Panc1 (cell line): ENCODE measurements around the gene CYTH4.

Experiments
- CTCF ChIP-seq: fragments of 450-650 bp; IDR thresholded peaks from 2 replicates; pipeline ENCODE4 v1.5.1; 2017; ENCODE audit warnings: mild to moderate bottlenecking
- TCF7L2 ChIP-seq: IDR thresholded peaks from 2 replicates; pipeline ENCODE4 v1.6.1; 2011; ENCODE audit warnings: mild to moderate bottlenecking, low read depth, low read length, inconsistent platforms

- TF ChIP-seq CTCF (no peak), TCF7L2 (no peak)
Measured at GRCh38 chr22:37313376-37314314, 31.3 kb downstream of the CYTH4 start.
